HG02798 (cell line): ENCODE results near the gene NEUROD1.

Source experiments
- ATAC-seq: cut with Tn5 transposase; IDR thresholded peaks from one replicate; pipeline ENCODE4 v1.9.1; 2021; ENCODE audit warnings: mild to moderate bottlenecking; ENCODE audit not compliant: unreplicated experiment, poor library complexity

Gene NEUROD1

DNA sequence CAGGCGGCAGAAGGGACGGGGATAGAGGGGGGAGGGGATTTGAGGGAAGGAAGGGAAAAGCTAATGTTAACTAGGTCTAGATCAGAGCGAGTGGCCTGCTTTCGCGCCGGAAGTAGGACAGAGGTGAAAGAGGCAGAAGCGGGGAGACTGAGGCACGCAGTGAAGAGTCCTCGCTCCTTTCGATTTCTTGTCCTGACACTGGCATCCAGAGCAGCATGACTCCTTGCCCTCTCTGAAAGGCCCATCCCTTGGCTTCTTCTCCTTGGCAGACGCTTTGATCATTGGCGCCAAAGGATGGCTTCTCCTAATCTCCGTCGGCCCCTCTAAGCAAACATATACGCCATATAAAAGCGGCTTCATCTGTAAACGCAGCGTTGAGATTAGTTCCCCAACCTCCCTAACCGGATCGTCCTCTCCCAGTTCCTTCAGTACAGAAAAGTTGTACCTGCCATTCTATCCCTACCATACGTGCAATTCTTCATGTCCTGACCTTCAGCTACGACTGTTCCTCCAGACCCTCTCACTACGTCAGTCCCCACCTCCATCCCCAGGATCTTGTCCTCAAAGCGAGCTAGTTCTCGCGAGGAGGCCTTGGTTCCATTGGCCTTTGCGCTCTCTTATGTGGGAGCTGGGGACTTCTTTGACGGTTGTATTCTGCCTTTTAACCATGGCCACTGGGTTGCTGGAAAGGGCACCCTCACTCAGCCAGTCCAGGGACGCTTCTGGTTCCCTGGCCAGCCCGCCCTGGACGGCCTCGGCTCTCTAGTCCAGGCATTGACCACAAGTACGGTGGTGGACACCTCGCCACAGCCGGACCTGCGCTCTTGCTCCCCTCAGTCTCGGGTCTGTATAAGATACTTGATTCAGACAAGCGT, 857 bp upstream of the NEUROD1 start:
- no peak for ATAC-seq

- ATAC-seq: no peak
Observed at GRCh38 chr2:181679544-181679979, 755 bp downstream of the NEUROD1 start.

DNA sequence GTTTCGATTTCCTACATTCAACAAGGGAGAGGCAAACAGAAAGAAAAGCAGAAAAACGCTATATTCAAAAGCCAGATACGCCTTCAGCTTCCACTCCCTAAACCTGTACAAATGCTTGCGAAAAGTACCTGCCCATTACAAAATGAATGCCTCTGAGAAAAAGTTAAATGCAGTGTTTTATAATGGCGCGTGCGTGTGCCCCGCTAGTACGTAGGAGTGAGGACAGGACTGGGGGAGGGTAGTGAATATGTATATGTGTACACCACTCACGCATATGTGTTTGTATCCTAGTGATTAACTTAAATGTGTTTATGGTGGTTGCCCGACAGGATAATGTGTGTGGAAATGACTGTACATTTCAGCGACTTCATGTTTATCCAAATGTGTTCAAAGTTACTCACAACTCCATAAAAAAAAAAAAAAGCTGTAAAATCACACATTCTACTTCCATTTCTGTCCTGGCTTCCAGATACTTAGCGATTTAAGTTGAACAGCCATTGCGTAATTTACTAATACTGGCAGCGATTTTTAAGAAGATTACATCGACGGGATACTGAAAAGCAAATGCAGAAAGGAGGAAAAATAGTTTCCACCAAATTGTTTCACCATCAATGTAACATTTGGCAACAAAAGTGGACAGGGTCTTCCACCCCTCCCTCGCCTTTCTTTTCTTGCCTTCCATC, 1.3 kb downstream of the NEUROD1 start:
- ATAC-seq: no peak

DNA sequence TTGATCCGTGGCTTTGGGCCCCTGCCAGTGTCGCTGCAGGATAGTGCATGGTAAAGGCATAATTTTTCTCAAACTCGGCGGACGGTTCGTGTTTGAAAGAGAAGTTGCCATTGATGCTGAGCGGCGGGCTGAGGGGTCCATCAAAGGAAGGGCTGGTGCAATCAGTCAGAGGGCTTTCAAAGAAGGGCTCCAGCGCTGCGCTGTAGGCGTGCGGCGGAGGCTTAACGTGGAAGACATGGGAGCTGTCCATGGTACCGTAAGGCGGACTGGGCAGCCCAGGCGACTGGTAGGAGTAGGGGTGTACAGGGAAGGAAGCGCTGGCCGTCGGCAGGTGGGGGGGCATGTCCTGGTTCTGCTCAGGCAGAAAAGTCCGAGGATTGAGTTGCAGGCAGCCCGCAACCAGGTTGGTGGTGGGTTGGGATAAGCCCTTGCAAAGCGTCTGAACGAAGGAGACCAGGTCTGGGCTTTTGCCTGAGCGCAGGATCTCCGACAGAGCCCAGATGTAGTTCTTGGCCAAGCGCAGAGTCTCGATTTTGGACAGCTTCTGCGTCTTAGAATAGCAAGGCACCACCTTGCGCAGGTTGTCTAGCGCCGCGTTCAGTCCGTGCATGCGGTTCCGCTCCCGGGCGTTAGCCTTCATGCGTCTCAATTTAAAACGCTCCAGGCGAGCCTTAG, 2.3 kb downstream of the NEUROD1 start:
- ATAC-seq: no peak

DNA sequence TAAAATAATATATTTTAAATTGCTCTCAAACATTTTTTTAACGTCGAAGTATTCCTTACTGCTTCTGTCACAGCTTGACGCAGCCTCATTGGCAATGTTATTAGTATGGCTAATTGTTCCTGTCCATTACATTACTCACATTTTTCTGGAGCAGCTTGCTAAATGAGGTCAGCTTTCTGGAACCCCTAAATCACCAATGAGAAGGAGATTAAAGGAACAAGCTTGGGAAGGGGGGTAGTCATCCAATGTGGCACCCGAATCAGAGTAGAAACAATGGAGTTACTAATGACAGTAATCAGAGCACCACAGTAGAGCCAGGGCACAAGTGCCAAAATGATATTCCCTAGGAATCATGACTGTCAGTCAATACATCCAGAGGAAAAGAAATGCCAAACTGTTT, 5.1 kb downstream of the NEUROD1 start:
- ATAC-seq: no peak

DNA sequence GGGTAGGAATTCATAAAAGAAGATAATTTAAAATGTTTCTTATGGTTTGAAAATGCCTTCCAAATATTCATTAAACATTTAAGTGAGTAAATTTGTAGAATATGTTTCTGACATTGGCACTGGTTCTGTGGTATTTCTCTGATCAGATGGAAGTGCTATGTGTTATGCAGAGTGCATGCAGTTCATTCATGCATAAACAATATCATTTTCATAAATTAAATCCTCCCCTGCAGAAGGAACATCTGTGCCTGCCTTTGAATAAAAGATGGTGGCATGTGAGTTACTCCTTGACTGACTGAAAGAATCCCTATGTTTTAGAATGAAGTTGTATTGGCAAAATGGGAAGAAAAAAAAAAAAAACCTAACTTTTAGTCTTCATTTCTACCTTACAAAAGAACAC, 5.9 kb downstream of the NEUROD1 start:
- no peak for ATAC-seq

- peak; percentile 14 for ATAC-seq
Observed at GRCh38 chr2:181673173-181673572, 7.1 kb downstream of the NEUROD1 start.

DNA sequence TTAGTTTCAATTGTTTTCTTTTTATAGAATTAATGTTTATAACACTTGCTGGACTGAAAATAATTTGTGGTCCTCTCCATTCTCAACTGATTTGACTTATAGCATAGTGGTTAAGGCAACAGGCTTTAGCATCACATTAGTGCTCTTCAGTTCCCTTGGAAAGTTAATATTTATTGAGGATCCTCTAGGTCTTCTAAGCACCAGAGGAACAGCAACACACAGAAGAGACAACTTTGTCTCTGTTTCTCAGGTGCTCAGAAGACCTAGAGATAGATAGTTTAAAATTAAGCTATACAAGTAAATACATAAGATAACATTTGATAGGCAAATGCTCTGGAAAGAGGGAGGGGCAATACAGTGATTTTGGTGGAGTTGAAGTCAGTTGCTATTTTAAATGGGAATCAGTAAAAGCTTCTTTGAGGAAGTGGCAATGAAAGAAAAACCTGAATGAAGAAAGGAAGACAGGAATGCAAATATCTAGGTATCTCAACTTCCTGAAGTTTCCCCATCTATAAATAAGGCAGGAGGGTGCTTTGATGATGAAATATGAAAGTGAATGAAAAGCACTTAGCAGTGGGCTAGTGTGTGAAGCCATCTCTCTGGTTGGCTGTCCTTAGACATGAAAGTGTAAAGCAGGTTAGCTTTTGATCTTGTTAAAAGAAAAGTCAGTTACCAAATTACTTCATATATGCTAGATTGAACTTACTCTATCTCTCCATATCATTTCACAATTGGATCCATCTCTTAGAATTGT, 7.9 kb downstream of the NEUROD1 start:
- peak; percentile 83 for ATAC-seq

DNA sequence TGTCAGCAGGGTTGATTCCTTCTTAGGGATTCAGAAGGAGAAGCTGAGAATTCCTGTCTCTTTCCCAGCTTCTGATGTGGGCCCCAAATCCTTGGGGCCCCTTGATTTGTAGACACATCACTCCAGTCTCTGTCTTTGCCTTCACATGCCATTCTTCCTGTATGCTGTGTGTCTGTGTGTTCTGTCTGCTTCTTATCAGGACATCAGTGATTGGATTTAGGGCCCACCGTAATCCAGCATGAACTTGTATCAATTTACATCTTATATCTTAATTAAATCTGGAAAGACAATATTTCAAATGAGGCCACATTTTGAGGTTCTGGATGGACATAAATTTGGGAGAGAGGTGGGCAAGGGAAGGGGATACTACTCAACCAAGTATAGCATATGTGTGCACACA, 9.7 kb downstream of the NEUROD1 start:
- ATAC-seq: no peak

DNA sequence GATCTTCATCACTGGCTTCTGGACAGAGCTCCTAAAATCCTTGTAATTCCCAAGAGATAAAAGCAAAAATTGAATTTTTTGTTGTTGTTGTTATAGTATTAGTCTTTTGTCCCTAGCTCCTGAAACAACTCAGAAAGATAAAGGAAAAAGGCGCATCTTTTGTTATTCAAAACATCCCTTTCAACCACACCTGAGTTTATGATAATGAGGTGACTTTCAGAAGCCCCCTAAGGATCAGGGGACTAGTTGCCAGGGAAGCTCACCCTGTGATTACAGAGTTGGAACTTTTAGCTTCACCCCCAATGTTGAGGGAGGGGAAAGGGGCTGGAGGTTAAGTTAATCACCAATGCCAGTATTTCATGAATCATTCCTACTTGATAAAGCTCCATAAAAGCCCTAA, 13.1 kb downstream of the NEUROD1 start:
- no peak for ATAC-seq

GRCh38 chr2:181662287-181662686, 18.0 kb downstream of the NEUROD1 start:
- ATAC-seq: no peak

- ATAC-seq: no peak
Observed at GRCh38 chr2:181660181-181660580, 20.1 kb downstream of the NEUROD1 start.

DNA sequence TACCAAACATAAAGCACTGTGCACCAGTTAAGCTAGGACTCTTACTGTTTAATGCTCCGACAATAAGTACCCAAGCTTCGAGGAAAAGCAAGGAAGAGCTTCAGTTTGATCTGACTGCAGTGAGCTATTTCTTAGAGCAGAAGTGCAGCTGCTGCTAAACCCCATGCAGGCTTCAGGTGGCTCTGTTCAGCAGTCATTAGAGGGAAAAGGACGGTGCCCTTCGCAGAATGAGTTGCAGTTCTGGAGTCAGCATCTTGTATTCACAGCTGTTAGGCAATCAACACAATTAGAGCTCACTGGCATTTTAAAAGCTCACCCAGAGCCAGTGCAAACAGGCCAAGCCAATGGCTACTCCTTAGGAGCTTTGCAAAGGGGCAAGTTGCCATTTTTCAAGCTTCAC, 21.9 kb downstream of the NEUROD1 start:
- ATAC-seq: no peak

- ATAC-seq: no peak
Observed at GRCh38 chr2:181657379-181657778, 22.9 kb downstream of the NEUROD1 start.

DNA sequence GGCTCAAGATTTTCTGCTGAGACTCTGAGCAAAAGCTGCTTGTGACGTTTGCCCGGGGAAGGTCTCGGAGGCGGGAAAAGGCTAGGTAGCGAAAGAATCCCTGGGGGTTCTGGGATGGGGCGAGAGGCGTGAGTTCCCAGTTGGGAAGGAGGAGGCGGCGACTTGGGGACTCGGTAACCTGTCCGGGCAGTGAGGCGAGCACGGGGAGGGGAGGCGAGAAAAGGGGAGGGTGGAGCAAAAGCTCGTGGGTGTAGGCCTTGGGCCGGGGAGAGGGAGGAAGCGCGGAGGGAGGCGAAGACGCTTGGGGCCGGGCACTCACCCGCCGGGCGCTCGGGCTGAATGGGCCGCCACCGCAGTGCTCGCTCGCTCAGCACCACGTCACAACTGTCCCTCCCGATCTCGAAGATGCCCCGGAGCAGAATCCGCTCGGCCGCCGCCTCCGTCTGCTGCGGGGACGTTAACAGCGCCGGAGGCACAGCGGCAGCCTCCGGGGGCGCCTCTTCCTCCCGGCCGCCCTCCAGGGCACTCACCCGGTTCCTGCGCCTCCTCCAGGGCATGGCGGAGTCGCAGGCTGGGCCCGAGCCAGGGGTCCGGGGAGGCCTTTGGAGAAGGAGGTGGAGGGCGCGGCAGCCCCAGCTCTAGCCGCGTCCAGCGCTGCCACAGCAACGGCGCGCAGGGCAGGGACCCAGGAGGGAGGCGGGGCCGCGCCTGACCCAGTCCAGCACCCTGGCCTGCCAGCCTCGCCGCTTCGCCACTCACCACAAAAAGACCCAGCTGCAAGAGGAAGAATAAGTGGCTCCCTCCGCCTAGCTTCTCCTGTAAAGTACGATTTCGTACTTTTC, 23.6 kb downstream of the NEUROD1 start, which contains the start of gene CERKL:
Gene CERKL (minus strand): TSS at position 656 of the 842 bp plus-strand sequence. CDS start 99 bp downstream, at position 557.
- peak; percentile 96 for ATAC-seq

DNA sequence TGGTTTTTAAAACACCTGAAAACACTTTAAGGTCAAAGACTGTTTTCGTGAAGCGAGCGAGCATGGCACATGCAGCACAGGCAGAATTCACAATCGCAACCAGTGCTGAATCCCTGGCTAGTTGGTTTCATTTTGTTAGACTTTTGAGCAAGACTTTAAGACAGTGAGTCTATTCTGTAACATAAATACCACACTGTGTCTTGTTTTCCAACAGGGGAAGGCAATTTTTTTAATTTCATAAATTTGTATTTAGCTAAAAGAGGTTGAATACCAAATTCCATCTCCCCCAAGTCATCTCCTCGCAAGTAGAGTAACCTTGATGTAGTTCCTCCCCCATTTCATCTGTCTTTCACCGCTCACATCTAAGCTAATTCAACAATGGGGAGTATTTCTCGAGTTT, 24.8 kb downstream of the NEUROD1 start:
- ATAC-seq: no peak

DNA sequence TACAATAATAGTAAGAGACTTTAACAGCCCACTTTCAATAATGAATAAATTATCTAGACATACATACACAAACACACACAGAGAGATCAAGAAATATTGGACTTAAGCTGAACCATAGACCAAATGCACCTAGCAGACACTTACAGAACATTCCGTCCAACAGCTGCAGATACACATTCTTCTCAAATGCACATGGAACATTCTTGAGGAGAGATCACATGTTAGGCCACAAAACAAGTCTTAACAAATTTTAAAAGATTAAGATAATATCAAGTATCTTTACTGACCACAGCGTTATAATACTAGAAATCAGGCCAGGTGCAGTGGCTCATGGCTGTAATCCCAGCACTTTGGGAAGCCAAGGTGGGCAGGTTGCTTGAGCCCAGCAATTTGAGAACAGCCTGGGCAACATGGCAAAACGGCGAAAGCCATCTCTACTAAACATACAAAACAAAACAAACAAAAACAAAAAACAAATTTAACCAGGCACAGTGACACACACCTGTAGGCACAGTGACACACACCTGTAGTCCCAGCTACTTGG, 30.8 kb downstream of the NEUROD1 start:
- no peak for ATAC-seq

DNA sequence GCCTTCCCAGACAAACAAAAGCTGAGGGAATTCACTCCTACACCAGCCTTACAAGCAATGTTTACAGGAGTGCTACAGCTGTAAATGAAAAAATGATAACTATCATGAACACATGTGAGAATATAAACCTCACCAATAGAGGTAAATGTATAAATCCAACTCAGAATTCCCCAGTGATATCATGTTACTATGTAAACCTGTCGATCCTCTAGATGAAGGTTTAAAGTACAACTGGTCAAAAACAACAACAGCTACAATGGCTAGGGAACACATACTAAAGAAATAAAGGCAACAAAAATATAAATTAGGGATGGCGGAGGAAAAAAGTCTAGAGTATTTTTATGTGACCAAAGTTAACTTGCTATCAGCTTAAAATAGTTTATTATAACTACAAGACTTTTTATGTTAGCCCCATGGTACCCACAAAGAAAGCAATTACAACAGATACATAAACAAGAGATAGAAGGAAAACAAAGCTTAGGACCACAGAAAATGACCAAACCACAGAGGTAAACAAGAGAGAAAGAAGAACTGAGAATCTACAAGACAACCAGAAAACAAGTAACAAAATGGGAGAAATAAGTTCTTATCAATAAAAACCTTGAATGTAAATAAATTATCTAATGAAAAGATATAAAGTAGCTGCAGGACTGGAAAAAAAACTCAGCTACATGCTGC, 31.7 kb downstream of the NEUROD1 start:
- ATAC-seq: peak; percentile 60
